ENCODE data around the gene PALB2.

PALB2 gene

GRCh38 chr16:23572394-23572793 is 68.7 kb downstream of the PALB2 start:
- no peak for TF ChIP-seq CTCF (IDR thresholded peaks at IDR 0.05; ENCODE audit: low read length, missing control alignments)
- H3K4me3 ChIP-seq (replicated peaks; ENCODE audit: low read depth, low read length) = no peak overlapping the region
- no peak for DNase-seq (ENCODE audit: low read depth)

- TF ChIP-seq CTCF (IDR thresholded peaks at IDR 0.05; ENCODE audit: low read length, missing control alignments) = no peak
- DNase-seq (ENCODE audit: low read depth) = no peak
- no peak overlapping the region for H3K4me3 ChIP-seq (replicated peaks; ENCODE audit: low read depth, low read length)
Measured at GRCh38 chr16:23571895-23572294, 69.2 kb downstream of the PALB2 start.

DNA sequence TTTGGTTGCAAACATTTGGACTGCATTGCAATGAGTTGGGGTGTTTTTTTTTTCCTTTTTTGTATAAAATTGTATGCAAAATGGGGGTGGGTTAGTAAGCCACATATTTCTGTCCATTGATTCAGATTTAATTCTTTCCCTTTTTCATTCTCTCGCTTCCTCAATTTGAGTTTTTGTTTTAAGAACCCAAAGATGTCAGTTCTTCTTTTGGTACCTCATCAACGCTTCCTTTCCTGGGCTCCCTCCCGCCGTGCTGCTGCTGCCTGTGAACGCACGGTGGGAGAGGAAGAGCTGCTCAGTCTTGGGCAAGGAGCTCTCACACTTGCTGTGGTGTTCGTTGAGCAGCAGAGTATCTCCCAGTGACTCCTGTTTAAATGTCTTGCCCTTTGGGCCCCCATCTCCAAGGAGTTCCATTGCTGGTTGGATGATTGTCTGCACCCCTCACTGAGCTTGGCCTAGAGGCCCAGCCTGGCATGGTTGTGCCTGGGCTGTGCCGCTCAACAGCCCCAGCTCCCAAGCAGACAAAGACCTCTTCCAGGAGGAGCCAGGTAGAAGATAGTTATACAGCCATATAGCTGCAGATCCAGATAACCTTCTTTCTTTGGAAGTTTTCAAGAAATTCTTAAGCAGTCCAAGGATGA is 70.0 kb downstream of the PALB2 start:
- TF ChIP-seq CTCF (IDR thresholded peaks at IDR 0.05; ENCODE audit: low read length, missing control alignments) = no peak
- no peak overlapping the region for H3K4me3 ChIP-seq (replicated peaks; ENCODE audit: low read depth, low read length)
- DNase-seq (ENCODE audit: low read depth) = no peak

- TF ChIP-seq CTCF (IDR thresholded peaks at IDR 0.05; ENCODE audit: low read length, missing control alignments) = no peak
- no peak for DNase-seq (ENCODE audit: low read depth)
- no peak overlapping the region for H3K4me3 ChIP-seq (replicated peaks; ENCODE audit: low read depth, low read length)
Measured at GRCh38 chr16:23567602-23568001, 73.5 kb downstream of the PALB2 start.

GRCh38 chr16:23566724-23567123 is 74.4 kb downstream of the PALB2 start:
- no peak overlapping the region for H3K4me3 ChIP-seq (replicated peaks; ENCODE audit: low read depth, low read length)
- no peak for TF ChIP-seq CTCF (IDR thresholded peaks at IDR 0.05; ENCODE audit: low read length, missing control alignments)
- no peak for DNase-seq (ENCODE audit: low read depth)

DNA sequence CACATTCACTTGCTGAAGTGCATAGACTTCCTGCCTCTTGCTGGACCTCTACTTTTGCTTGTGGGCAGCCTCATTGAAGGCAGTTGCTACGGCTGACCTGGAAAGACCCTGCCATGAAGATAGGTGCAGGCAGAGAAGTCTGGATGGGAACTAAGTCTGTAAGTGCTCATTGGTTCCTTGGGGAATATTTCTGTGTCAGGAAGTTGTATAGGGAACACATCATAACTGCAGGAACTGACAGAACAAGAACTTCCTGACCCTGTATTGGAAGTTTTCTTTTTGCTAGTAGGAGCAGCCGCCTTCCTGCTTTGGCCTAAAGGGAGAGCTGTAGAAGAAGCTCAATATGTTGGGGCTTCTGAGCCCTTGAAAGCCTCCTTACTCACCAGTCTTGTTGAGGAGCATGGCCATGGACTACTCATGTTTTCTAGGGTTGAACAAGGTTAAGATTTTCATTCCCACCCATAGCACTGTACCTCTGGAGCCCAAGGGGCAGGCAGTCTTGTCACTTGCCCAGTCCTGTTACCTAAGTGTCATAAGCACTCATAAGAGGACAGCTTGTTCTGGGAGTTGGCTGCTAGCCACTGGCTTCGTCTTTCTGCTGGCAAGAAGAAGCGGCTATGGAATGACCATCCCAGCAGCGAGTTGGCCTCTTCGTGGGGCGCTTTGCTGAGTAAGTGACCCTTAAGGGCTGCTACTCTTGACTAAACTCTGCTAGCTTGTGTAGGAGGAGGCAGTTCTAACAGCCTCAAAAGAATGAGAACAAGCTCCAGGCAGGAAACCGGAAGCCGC is 76.3 kb downstream of the PALB2 start:
- TF ChIP-seq CTCF (IDR thresholded peaks at IDR 0.05; ENCODE audit: low read length, missing control alignments) = no peak
- H3K4me3 ChIP-seq (replicated peaks; ENCODE audit: low read depth, low read length) = no peak overlapping the region
- DNase-seq (ENCODE audit: low read depth) = peak; percentile 3
